GM19468 (cell line): ENCODE results near the gene GPR173.

ENCODE experiments used
- ATAC-seq: cut with Tn5 transposase; IDR thresholded peaks from one replicate; pipeline ENCODE4 v1.9.1; 2021; ENCODE audit warnings: mild to moderate bottlenecking, moderate library complexity, moderate number of reproducible peaks; ENCODE audit not compliant: unreplicated experiment; ENCODE audit errors: extremely low read depth

Gene GPR173

DNA sequence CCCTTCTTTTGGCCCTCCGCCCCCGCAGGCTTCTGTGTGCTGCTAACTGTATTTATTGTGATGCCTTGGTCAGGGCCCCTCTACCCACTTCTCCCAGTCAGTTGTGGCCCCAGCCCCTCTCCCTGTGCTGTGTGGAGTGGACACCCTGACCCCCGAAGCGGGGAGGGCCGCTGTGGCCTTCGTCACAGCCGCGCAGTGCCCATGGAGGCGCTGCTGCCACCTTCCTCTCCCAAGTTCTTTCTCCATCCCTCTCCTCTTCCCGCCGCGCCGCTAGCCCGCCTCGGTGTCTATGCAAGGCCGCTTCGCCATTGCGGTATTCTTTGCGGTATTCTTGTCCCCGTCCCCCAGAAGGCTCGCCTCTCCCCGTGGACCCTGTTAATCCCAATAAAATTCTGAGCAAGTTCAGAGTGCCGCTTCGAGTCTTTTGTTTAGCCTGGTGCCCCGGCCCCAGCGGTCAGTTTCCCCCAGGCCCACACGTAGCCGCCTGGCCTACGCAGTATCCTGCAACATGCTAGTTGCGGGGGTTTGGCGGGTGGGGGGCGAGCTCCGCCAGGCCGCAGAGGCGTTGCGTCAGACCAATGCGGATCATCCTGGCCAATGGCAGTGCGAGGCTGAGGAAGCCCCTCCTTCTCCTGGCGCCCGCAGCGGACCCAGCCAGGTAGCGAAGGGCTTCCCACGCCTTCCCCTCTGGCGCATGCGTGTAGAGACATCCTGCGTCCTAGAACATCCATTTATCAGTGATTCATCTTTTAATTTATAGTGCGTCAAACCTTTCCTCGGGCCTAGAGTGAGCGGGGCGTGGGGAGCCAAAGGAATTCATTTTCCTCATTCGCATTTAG is 39.8 kb downstream of the GPR173 start:
- ATAC-seq: no peak

DNA sequence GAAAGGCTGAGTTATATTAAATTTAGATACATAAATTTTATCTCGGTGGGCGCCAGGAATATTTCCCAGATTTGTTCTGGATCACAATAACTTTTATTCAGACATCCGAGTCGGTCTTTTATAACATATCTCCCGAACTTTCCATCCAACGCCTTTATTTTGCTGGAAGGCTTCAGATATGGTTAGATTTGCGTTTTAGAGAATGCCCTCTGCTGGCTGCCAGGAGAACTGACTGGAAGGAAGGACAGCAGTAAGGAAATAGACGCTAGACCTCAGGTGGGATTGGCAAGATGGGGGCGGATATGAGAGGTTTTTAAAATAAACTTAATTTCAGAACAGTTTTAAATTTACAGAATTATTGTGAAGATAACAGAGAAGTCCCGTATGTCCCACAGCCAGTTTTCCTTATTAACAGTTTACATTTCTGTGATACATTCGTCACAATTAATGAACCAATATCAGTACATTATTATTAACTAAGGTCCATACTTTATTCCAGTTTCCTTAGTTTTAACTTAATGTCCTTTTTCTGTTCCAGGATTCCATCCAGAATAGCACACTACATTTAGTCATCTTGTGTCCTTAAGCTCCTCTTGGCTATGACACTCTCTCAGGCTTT is 40.7 kb downstream of the GPR173 start:
- peak; percentile 27 for ATAC-seq

DNA sequence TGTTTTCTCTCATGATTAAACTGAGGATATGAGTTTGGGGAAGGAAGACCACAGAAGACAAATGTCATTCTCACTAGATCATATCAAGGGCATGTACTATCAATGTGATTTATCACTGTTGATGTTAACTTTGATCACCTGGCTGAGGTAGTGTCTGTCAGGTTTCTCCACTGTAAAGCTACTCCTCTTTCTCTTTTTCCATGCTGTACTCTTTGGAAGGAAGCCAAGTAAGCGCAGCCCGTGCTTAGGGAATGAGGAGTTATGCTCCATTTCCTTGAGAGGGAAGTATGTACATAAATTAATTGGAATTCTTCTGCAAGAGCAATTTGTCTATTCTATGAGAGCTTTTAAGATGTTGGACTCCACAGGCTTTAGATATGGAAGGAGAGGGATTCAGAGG is 41.3 kb downstream of the GPR173 start:
- ATAC-seq: no peak

DNA sequence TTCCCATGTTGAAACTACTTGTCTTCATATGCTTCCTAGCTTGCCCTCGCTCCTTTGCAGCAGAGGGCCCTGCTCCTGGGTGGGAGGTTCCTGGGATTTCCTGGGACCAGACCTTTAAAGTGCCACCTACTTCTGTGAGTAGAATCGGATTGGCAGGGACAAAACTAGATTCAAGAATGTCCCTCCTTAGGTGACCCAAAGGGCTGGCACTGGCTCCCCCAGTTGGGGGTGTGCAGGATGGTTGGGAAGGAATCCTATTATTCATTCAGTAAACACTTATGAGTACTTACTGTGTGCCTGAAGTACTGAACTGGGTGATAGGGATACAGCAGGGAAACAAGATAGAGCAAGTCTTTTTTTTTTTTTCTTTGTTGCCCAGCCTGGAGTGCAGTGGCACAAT is 42.8 kb downstream of the GPR173 start:
- no peak for ATAC-seq

DNA sequence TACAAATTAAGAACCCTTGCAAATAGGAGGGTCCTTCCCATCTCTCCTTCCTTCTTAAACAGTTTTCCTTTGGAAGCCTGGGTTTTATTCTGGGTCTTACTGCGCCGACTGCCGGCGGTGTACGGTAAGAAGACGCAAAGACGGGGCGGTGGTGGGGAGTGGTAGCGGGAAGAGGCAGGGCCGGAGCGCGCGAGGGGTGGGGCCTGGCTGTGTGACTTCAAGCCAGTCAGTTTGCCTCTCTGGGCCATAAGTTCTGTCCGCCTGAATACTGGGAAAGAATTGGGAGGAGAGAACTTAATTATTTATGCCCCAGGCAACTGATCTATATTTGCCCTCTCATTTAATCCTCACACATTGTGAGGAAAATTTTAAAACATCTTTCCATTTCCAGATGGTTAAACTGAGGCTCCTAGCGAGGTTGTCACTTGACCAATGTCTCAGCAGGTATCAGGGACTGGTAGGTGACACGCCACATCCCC is 44.6 kb downstream of the GPR173 start:
- no peak for ATAC-seq

DNA sequence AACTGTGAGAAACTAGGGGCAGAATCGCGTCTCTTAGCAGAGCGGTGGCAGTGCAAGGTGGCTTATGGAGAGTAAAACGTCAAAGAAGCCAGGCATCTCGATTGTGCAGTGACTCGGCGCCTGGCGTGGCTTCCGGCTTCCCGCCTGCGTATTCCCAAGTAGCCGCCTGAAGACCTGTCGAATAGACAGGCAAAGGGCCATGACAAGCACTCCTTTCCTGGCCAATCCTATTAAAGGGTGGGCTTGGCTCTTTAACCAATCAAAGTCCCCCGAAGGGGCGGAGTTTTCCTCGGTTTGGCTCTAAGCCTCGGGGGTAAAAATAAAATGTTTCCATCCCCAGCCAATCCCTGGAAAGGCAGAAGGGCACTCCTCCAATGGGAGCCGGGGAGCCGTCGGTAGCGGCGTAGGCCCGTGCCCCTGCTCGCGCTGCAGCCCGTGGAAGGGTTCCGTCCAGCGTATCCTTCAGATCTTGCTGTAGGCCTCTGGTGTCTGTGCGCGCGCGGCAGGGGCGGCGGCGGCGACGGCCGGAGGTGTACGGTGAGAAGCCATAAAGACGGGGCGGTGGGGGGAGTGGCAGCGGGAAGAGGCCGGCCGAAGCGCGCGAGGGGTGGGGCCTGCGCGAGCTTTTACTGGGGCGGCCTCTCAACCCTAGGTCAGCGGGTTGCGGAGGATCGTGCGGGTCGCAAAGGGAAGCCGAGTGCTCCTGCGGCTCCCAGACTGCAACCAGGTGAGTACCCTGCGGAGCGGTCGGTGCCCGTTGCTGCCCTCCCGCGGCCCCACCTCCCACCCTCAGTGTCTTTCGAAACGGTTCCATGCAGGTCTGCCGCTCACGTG is 45.4 kb downstream of the GPR173 start, which contains the start of gene KANTR:
Gene KANTR, plus strand, starts transcription at position 395 of the 834 bp plus-strand sequence. CDS start 30,131 bp downstream, outside the sequence.
- peak; percentile 55 for ATAC-seq

DNA sequence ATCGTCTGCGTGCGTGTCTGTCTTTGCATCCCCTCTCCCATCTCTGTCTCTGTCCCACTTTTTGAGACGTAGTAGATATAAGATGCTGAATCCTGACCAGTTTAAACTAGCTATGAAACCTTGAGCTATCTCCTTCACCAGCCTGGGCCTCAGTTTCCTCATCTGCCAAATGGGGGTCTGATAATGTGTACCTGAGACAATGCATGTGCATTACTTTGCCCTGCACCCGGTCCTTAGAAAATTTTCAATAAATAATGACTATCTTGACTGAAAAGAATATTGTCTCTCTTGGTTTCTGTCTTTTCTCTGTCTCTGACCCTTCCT is 46.0 kb downstream of the GPR173 start:
- no peak for ATAC-seq

DNA sequence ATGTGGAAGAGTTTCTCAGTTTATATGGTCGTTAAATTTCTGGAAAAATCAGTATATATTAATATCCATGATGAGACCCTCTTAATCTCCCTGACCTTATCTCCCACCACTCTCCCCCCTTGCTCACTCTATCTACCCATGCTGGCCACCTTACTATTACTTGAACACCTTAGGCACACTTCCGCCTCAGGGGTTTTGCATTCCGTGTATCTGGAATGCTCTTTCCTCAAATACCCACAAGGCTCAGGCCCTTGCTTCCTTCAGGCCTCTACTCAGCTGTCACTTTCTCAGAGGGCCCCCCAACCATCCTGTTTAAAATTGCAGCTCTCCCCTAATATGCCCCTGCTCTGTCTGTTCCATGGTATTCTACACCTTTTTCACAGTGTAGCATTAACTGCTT is 47.2 kb downstream of the GPR173 start:
- ATAC-seq: no peak

DNA sequence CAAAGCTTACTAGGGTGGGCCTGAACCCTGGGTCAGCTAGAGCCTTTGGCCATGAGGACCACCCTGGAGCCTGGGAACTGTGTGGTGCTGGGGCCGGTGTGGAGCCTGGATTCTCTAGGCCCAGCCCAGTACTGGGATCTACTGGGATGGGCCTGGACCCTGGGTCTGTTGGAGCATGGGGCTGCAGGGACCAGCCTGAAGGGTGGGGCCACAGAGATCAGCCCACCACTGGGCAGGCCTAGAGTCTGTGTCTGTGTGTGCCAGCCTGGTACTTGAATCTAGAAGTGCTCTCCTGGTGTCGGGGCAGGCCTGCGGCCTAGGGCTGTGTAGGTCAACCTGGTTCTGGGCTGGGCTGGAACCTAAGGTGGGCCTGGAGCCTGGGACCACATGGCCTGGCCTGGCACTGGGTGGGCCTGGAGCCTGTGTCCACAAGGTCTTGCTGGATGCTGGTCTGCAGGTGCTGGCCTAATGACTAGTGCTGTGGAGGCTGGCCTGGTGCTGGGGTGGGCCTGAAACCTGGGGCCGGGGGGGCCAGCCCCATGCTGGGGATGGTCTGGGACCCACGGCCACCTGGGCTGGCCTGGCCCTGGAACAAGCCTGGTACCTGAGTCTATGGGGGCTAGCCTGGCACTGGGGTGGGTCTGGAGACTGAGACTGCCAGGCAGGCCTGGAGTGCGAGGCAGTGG is 66.4 kb downstream of the GPR173 start:
- no peak for ATAC-seq

DNA sequence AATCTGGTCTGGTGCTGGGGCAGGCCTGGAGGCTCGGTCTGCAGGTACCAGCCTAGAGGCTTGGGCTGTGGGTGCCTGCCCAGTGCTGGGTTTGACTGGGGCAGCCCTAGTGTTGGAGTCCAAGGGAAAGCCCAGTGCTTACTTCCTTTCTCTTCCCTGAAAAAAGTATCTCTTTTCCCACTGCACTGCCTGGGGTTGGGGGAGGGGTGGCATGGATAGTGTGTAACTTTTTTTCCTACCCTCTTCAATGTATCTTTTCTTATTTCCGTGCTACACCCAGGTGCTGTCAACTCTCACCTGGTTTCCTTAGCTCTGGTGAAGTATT is 66.9 kb downstream of the GPR173 start:
- no peak for ATAC-seq

DNA sequence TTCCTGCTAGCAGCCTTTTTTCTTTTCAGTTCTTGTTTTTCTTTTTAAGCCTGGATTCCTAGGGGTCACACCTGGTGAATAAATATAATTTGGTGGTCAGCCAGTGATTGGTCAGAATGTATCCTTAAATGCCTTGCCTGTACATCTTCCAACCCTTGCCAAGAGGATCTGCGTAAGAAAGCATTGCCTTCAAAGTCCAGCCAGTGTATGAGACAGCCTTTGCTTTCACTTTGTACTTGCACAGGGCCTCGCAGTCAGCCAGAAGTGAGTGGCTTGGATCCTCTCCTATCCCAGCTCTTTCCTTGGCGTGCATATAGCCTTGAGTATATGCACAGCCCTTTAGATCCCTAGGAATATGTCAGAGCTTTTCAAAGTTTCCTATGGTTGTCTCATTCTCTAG is 67.5 kb downstream of the GPR173 start:
- ATAC-seq: no peak

DNA sequence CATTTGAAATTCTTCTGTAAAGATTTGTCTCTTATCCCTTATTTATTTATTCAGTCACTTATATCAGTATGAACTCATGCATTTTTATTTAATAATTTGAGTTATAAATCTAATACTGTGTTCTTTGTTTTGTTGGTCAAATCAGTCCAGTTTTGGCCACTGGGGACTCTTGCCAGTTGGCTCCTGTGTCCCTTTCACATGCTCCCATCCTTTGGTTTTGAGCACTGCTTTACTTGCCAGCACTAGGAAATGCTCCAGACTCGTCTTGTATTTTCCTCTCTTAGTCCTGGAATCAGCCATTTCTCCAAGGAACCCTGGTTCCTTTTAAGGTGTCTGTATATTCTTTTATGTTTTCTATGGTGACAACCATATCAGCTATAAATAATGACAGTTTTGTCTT is 73.4 kb downstream of the GPR173 start:
- no peak for ATAC-seq

DNA sequence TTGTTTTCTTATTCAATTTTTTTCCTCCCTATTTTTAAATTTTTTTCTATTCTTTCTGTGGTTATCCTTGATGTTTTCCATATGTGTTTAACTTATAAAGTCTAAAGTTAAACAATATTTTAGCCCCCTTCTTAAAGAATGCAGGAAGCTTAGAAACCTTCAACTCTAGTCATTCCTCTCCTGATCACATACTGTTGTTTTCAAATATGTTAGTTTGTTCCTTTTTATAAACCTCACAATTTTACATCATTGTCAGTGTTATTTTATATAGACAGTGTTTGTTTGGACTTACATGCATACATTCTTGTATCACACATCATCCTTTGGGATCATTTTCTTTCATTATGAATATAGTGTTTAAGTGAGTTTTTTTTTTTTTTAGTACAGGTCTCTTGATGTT is 76.9 kb downstream of the GPR173 start:
- ATAC-seq: no peak

DNA sequence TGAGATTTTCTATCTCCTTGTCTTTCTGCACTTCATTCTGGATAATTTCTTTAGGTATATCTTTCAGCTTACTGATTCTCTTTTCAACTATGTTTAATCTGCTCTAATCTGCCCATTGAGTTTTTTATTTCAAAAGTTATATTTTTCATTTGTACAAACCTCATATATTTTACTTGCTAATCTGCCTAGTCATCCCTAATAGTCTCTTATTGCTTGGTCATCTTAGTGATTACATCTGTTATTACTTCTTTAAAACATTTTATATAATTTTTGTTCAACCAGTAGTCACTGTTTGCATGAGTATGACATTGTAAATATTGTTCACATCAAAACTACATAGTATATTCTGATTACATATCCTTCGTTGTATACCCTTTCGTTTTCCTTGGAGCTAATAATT is 77.8 kb downstream of the GPR173 start:
- no peak for ATAC-seq

DNA sequence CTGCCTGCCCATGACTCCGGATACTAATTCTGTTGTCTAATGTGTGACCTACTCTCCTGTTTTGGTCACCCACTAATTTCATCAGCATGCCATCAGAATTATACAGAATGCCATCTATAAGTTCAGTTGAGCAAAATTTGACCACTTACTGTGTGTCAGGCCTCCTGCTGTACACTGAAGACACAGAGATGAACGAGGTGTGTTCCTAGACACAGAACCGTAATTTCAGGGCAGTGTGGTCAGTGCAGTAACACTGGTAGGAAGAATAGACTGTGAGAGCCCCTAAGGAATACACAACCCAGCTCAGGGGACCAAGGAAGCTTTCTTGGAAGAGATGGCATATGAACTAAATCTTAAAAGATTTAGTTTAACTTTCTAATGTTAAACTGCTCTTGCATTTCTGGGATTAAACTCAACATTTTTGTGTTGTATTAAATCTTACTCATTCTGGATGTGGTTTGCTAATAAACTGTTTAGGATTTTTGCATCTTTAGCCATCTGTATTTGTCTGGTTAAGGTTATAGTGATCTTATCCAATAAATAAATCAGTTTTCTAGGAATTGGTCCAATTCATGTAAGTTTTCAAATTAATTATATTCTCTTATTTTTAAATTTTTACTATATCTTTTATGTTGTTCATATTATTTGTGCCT is 79.6 kb downstream of the GPR173 start:
- ATAC-seq: no peak
